Stomach (tissue), 9 donors: ENCODE data around the gene LST1. TPM values are rescaled to one million over a fixed set of nuclear protein-coding genes. Genes with fewer than 3 reads are reported as not detected.

Experiments
- DNase-seq, 2 donors: peaks; one replicate each; pipeline versions ENCODE4 v3.0.0 to v3.0.0-alpha.2; 2013 to 2019
- H3K27ac ChIP-seq, 5 donors: fragments of 200-600 bp in 4 of 5; sonication (generic) in 4 of 5; one replicate each; pipeline ENCODE4 v1.5.1; 2013 to 2019; ENCODE audit warnings: mild to moderate bottlenecking in 1 of 5, moderate library complexity in 1 of 5
- H3K27me3 ChIP-seq, 3 donors: fragments of 200-600 bp; sonication (generic); one replicate each; pipeline ENCODE4 v1.5.1; 2017 to 2019; ENCODE audit warnings: mixed run types in 1 of 3
- H3K36me3 ChIP-seq, 4 donors: fragments of 200-600 bp; sonication (generic); 1 replicate in 3 of 4; 2 replicates in 1 of 4; pipeline ENCODE4 v1.5.1; 2016 to 2019
- H3K4me1 ChIP-seq, 4 donors: fragments of 200-600 bp; sonication (generic); one replicate each; pipeline ENCODE4 v1.5.1; 2016 to 2019
- H3K4me3 ChIP-seq, 4 donors: fragments of 200-600 bp; sonication (generic) in 3 of 4; one replicate each; pipeline ENCODE4 v1.5.1; 2016 to 2019; ENCODE audit warnings: mild to moderate bottlenecking in 1 of 4
- H3K9me3 ChIP-seq, 4 donors: fragments of 200-600 bp; sonication (generic); one replicate each; pipeline ENCODE4 v1.5.1; 2016 to 2019
- CTCF ChIP-seq, 7 experiments: fragments of 450-650 bp in 4 of 7; fragments of 200-600 bp in 3 of 7; sonication (generic) in 3 of 7; IDR thresholded peaks; one replicate each; pipeline ENCODE4 v1.5.1; 2016 to 2019; ENCODE audit warnings: antibody characterized with exemption in 7 of 7, control low read depth in 2 of 7, mild to moderate bottlenecking in 1 of 7
- EP300 ChIP-seq: sonication (generic); formaldehyde crosslinking; IDR thresholded peaks from one replicate; pipeline ENCODE4 v1.6.1; 2017; ENCODE audit warnings: antibody characterized with exemption
- POLR2A ChIP-seq, 4 donors: fragments of 450-650 bp; IDR thresholded peaks; one replicate each; pipeline ENCODE4 v1.6.1; 2016; ENCODE audit warnings: antibody characterized with exemption in 4 of 4, control low read depth in 2 of 4, mild to moderate bottlenecking in 1 of 4, moderate library complexity in 1 of 4
- POLR2AphosphoS5 ChIP-seq, 3 donors: sonication (generic); formaldehyde crosslinking; IDR thresholded peaks; one replicate each; pipeline ENCODE4 v1.6.1; 2016; ENCODE audit warnings: antibody characterized with exemption in 3 of 3
- WGBS, 5 donors: extraction: QIAGEN DNeasy Blood & Tissue Kit in 3 of 5; methylation state at CpG; one replicate each; pipeline versions ENCODE4 v1.1.5 to v1.1.7; 2013 to 2018; 5-methylcytosine and 5-hydroxymethylcytosine counted together
- intact Hi-C: fragments of 100-400 bp; cut with DNase I; formaldehyde crosslinking; loops from one replicate; pipeline ENCODE4 v1.15.1; 2023; ENCODE audit warnings: low total_unique reads
- polyA plus RNA-seq, 3 donors: library from polyadenylated mRNA; stranded (reverse); fragments of 200-250 nt; gene quantifications; one replicate each; pipeline ENCODE4 v1.2.3, GENCODE V29; 2013
- total RNA-seq, 5 donors: library from RNA; depleted of rRNA; stranded (reverse); fragments of >200 nt; gene quantifications; one replicate each; pipeline versions ENCODE4 v1.1.0 to v1.2.3, GENCODE V29; 2014 to 2016
- donor health status: healthy with polysubstance abuse.
- donor health status: Bipolar disorder and iron deficiency.
- donor health status: healthy.

LST1 gene
- total and polyA plus RNA-seq, 8 donors: 2.9 to 35.4 (median 8.8) TPM; not detected in 3

- no peak for TF ChIP-seq CTCF (IDR thresholded peaks at IDR 0.05)
- Histone ChIP-seq H3K4me3 (peak overlapping the region; percentile 70 to 95 (median 90)), H3K27ac (peak overlapping the region; percentile 41 to 99 (median 98)), H3K4me1 (peaks cover 16 to 28% (median 23%) of the 10 kb centered on the region in 4 donors), H3K27me3 (no peaks in the 10 kb centered on the region), H3K36me3 (peaks cover 37 to 46% (median 43%) of the 10 kb centered on the region in 4 donors), H3K9me3 (no peaks in the 10 kb centered on the region)
- DNase-seq: peak in 1 of 2 donors; percentile 34
- WGBS, 5 donors: 14 to 22% (median 20%) methylated on average over 4 of the region's 4 CpGs
- intact Hi-C loops: no loop called here
Observed at GRCh38 chr6:31621991-31622390, 35.9 kb downstream of the LST1 start.

GRCh38 chr6:31622684-31623091 is 36.6 kb downstream of the LST1 start:
- Histone ChIP-seq H3K27ac (peak overlapping the region in 4 of 5 donors; percentile 96 to 99 (median 98)), H3K4me1 (peaks cover 16 to 28% (median 23%) of the 10 kb centered on the region in 4 donors), H3K27me3 (no peaks in the 10 kb centered on the region), H3K4me3 (peak overlapping the region in 2 of 4 donors; percentile 86 to 95), H3K36me3 (peaks cover 44 to 53% (median 50%) of the 10 kb centered on the region in 4 donors), H3K9me3 (no peaks in the 10 kb centered on the region)
- TF ChIP-seq CTCF (IDR thresholded peaks at IDR 0.05): no peak
- no peak for TF ChIP-seq EP300
- no peak for TF ChIP-seq POLR2AphosphoS5 (IDR thresholded peaks at IDR 0.05)
- TF ChIP-seq POLR2A (IDR thresholded peaks at IDR 0.05): no peak
- peak; percentile 40 to 71 for DNase-seq
- intact Hi-C loops: no loop called here
- 25 to 42% (median 40%) methylated on average over 10 of the region's 10 CpGs for WGBS, 5 donors

GRCh38 chr6:31624070-31624469 is 38.0 kb downstream of the LST1 start:
- TF ChIP-seq EP300 (no peak), POLR2A (IDR thresholded peaks at IDR 0.05) (no peak), CTCF (IDR thresholded peaks at IDR 0.05) (no peak), POLR2AphosphoS5 (IDR thresholded peaks at IDR 0.05) (no peak)
- Histone ChIP-seq H3K27me3 (no peaks in the 10 kb centered on the region), H3K4me3 (no peak overlapping the region), H3K36me3 (peaks cover 58 to 67% (median 64%) of the 10 kb centered on the region in 4 donors), H3K4me1 (peaks cover 16 to 28% (median 23%) of the 10 kb centered on the region in 4 donors), H3K9me3 (no peaks in the 10 kb centered on the region), H3K27ac (no peak overlapping the region)
- WGBS, 5 donors: 75 to 90% (median 89%) methylated on average over 10 of the region's 10 CpGs
- intact Hi-C loops: no loop called here
- peak in 1 of 2 donors; percentile 14 for DNase-seq

GRCh38 chr6:31626952-31627351 is 40.9 kb downstream of the LST1 start:
- Histone ChIP-seq H3K36me3 (peaks cover 87 to 96% (median 93%) of the 10 kb centered on the region in 4 donors), H3K4me1 (peaks cover 9 to 22% (median 11%) of the 10 kb centered on the region in 4 donors), H3K27me3 (no peaks in the 10 kb centered on the region), H3K4me3 (no peak overlapping the region), H3K9me3 (no peaks in the 10 kb centered on the region), H3K27ac (no peak overlapping the region)
- WGBS, 5 donors: 83 to 95% (median 92%) methylated on average over 9 to 10 of the region's 10 CpGs
- no peak for DNase-seq
- TF ChIP-seq POLR2AphosphoS5 (IDR thresholded peaks at IDR 0.05) (no peak), CTCF (IDR thresholded peaks at IDR 0.05) (no peak), POLR2A (IDR thresholded peaks at IDR 0.05) (no peak), EP300 (no peak)
- intact Hi-C loops: no loop called here
